SU-DHL-6 (cell line): ENCODE measurements around the gene SLC45A1.
"Not testable (repeated sequence)": the region's sequence is repeated elsewhere in the genome, so short reads cannot be mapped to it uniquely, and the experiment has no call there.

Experiments
- H2AFZ ChIP-seq: fragments of 200-600 bp; sonication (generic); 2 replicates; pipeline ENCODE4 v1.6.1; 2014; ENCODE audit warnings: low read depth, mild to moderate bottlenecking, moderate library complexity, mixed read lengths, antibody characterized with exemption, low read length; ENCODE audit not compliant: severe bottlenecking
- H3F3A ChIP-seq: fragments of 200-600 bp; shearing (Covaris generic); 2 replicates; pipeline ENCODE4 v1.6.0; 2016; ENCODE audit warnings: antibody characterized with exemption, mild to moderate bottlenecking; ENCODE audit not compliant: insufficient read depth
- H3K27ac ChIP-seq: fragments of 200-600 bp; sonication (generic); 2 replicates; pipeline ENCODE4 v1.5.1; 2016; ENCODE audit warnings: low read depth, mild to moderate bottlenecking, low read length, moderate library complexity, mixed read lengths
- H3K27me3 ChIP-seq: fragments of 200-600 bp; sonication (generic), shearing (Covaris generic); 2 replicates; pipeline ENCODE4 v1.6.0; 2014; ENCODE audit warnings: mild to moderate bottlenecking, low read length
- H3K36me3 ChIP-seq: fragments of 200-600 bp; sonication (generic); 2 replicates; pipeline ENCODE4 v1.6.1; 2014; ENCODE audit warnings: mild to moderate bottlenecking, low read length, mixed read lengths
- H3K4me2 ChIP-seq: fragments of 300-600, 200-600 bp; shearing (Covaris generic), sonication (generic); 2 replicates; pipeline ENCODE4 v1.6.0; 2014; ENCODE audit warnings: low read length, low read depth, mild to moderate bottlenecking; ENCODE audit not compliant: poor library complexity, severe bottlenecking
- H3K4me3 ChIP-seq: fragments of 200-600 bp; sonication (generic); 2 replicates; pipeline ENCODE4 v1.5.1; 2014; ENCODE audit warnings: antibody characterized with exemption, low read length, mild to moderate bottlenecking, mixed read lengths; ENCODE audit not compliant: insufficient read depth, poor library complexity, severe bottlenecking
- H3K79me2 ChIP-seq: fragments of 200-600 bp; sonication (generic); 2 replicates; pipeline ENCODE4 v1.6.1; 2014; ENCODE audit warnings: mild to moderate bottlenecking, low read length, moderate library complexity; ENCODE audit not compliant: insufficient read depth
- H3K9ac ChIP-seq: fragments of 200-600 bp; sonication (generic); 2 replicates; pipeline ENCODE4 v1.7.0; 2014; ENCODE audit warnings: mild to moderate bottlenecking, low read length
- H3K9me2 ChIP-seq: fragments of 200-600 bp; sonication (generic); replicated peaks from 2 replicates; pipeline ENCODE4 v1.6.1; 2014; ENCODE audit warnings: low read length; ENCODE audit not compliant: insufficient read depth
- H3K9me3 ChIP-seq: fragments of 200-600 bp; sonication (generic); 2 replicates; pipeline ENCODE4 v1.6.1; 2014; ENCODE audit warnings: low read length, mixed read lengths; ENCODE audit not compliant: insufficient read depth
- H4K20me1 ChIP-seq: fragments of 200-600 bp; sonication (generic); 2 replicates; pipeline ENCODE4 v1.6.1; 2014; ENCODE audit warnings: low read depth, mild to moderate bottlenecking, antibody characterized with exemption, low read length, moderate library complexity, mixed read lengths
- EZH2phosphoT487 ChIP-seq: fragments of 200-600 bp; sonication (generic), shearing (Covaris generic); conservative IDR thresholded peaks from 2 replicates; pipeline ENCODE4 v1.6.1; 2018; ENCODE audit warnings: mild to moderate bottlenecking, antibody characterized with exemption, low read length, moderate library complexity, mixed read lengths
- TF ChIP-seq, protein P1 (sequence below): fragments of 200-600 bp; sonication (generic); IDR thresholded peaks from one replicate; pipeline ENCODE4 v1.5.1; 2017; ENCODE audit warnings: antibody characterized with exemption, mild to moderate bottlenecking, low read length, moderate library complexity; ENCODE audit not compliant: insufficient read depth, poor library complexity, severe bottlenecking

Gene SLC45A1

GRCh38 chr1:8379513-8380186 is 61.7 kb downstream of the SLC45A1 start:
- TF ChIP-seq EZH2phosphoT487, result no peak
- TF ChIP-seq, protein P1, sequence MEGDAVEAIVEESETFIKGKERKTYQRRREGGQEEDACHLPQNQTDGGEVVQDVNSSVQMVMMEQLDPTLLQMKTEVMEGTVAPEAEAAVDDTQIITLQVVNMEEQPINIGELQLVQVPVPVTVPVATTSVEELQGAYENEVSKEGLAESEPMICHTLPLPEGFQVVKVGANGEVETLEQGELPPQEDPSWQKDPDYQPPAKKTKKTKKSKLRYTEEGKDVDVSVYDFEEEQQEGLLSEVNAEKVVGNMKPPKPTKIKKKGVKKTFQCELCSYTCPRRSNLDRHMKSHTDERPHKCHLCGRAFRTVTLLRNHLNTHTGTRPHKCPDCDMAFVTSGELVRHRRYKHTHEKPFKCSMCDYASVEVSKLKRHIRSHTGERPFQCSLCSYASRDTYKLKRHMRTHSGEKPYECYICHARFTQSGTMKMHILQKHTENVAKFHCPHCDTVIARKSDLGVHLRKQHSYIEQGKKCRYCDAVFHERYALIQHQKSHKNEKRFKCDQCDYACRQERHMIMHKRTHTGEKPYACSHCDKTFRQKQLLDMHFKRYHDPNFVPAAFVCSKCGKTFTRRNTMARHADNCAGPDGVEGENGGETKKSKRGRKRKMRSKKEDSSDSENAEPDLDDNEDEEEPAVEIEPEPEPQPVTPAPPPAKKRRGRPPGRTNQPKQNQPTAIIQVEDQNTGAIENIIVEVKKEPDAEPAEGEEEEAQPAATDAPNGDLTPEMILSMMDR, result no peak
- Histone ChIP-seq H4K20me1 (peaks cover 44% of the 10 kb centered on the region; the same call in 1 of the 2 replicates), H3K9ac (no peak overlapping the region), H3K27ac (no peak overlapping the region), H3K9me2 (no peaks in the 10 kb centered on the region), H3K79me2 (peaks cover 93% of the 10 kb centered on the region), H3K9me3 (no peaks in the 10 kb centered on the region), H3K36me3 (peaks cover 17% of the 10 kb centered on the region), H3F3A (peaks cover 11% of the 10 kb centered on the region; the same call in 1 of the 2 replicates), H3K27me3 (no peaks in the 10 kb centered on the region), H2AFZ (no peak overlapping the region), H3K4me2 (no peak overlapping the region), H3K4me3 (no peak overlapping the region)

GRCh38 chr1:8380310-8380709 is 62.4 kb downstream of the SLC45A1 start:
- not testable (repeated sequence) for H3K9me2 ChIP-seq, H3K27me3 ChIP-seq, H3K9ac ChIP-seq, H3K9me3 ChIP-seq, H3K27ac ChIP-seq, H2AFZ ChIP-seq, H3K4me2 ChIP-seq, H3K4me3 ChIP-seq
- Histone ChIP-seq H3K36me3 (peaks cover 15% of the 10 kb centered on the region), H4K20me1 (peaks cover 38% of the 10 kb centered on the region; the same call in 1 of the 2 replicates), H3F3A (peaks cover 11% of the 10 kb centered on the region; the same call in 1 of the 2 replicates), H3K79me2 (peaks cover 93% of the 10 kb centered on the region)

DNA sequence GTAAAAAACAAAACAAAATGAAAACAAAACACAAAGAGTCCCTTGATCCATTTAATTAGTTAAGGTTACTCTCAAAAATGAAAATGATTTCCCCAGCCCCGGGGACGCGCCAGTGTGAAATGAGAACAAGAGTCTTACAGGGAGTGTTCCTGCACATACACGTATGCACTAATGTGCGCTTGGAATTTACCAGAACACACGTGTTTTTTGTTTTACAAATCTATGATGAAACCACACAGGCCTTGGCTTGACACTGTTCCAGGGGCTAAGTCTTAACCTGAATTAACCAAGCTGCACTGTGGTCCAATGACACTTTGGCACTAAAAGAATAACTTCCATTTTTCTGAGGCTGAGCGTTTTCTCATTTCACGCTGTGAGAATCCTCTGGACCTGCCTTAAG is 63.7 kb downstream of the SLC45A1 start:
- Histone ChIP-seq H3K4me3 (no peak overlapping the region), H3K9me3 (no peaks in the 10 kb centered on the region), H3K9me2 (no peaks in the 10 kb centered on the region), H3K36me3 (peaks cover 11% of the 10 kb centered on the region), H3K4me2 (no peak overlapping the region), H2AFZ (no peak overlapping the region), H3F3A (peaks cover 11% of the 10 kb centered on the region; the same call in 1 of the 2 replicates), H4K20me1 (peaks cover 37% of the 10 kb centered on the region; the same call in 1 of the 2 replicates), H3K79me2 (peaks cover 94% of the 10 kb centered on the region), H3K27me3 (no peaks in the 10 kb centered on the region), H3K9ac (no peak overlapping the region), H3K27ac (no peak overlapping the region)
- TF ChIP-seq, protein P1, result no peak
- TF ChIP-seq EZH2phosphoT487, result no peak

DNA sequence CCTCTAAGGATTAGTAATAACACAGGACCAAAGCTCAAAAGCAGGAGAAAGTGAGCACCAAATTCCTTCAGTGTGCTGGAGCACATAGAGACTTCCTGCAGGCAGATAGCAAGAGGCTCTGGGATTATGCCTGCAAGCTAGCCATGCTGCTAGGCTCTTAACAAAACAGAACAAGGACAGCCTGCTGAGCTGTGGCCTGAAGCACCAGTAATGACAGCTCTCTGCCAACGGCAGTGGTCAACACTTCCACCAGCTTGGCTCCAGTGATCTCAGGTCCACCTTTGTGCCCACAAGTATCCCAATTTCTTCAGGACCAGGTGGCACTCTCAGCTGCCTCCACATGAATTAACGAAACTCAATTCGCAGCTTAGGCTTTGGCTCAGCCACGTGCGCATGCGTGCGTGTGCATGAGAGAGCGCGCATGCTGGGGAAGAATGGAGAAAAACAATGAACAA is 64.2 kb downstream of the SLC45A1 start:
- no peak for TF ChIP-seq EZH2phosphoT487
- peaks cover 95% of the 10 kb centered on the region for H3K79me2 ChIP-seq
- no peak overlapping the region for H3K9ac ChIP-seq
- H3K4me3 ChIP-seq, result no peak overlapping the region
- H3K36me3 ChIP-seq, result peaks cover 10% of the 10 kb centered on the region
- no peak overlapping the region for H3K27ac ChIP-seq
- peaks cover 39% of the 10 kb centered on the region; the same call in 1 of the 2 replicates for H4K20me1 ChIP-seq
- no peak overlapping the region for H3K4me2 ChIP-seq
- H3K9me2 ChIP-seq, result no peaks in the 10 kb centered on the region
- H3F3A ChIP-seq, result peaks cover 11% of the 10 kb centered on the region; the same call in 1 of the 2 replicates
- H2AFZ ChIP-seq, result no peak overlapping the region
- H3K27me3 ChIP-seq, result no peaks in the 10 kb centered on the region
- no peaks in the 10 kb centered on the region for H3K9me3 ChIP-seq
